ENCODE results near the gene OR7C1. TPM values are rescaled to one million over a fixed set of nuclear protein-coding genes. Genes with fewer than 3 reads are reported as not detected.

The OR7C1 gene
- total RNA-seq, 4 donors from 2014 or later = not detected

DNA sequence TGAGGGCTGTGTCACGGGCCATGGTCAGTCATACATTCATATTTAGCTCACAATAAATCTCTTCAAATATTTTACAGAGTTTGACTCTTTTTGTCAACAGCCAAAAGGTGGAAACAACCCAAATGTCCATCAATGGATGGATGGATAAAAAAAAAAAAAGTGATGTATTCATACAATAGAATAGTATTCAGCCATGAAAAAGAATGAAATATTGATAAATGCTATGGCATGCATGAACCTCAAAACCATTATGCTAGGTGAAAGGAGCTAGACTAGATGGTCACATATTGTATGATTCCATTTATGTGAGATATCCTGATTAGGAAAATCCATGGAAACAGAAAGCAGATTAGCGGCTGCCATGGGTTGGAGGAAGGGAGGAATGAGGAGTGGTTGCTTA lies 72.9 kb downstream of the OR7C1 start:
- no peak overlapping the region for H3K4me3 ChIP-seq
- DNase-seq = no peak
- no peak for TF ChIP-seq POLR2A (IDR thresholded peaks at IDR 0.05)
- TF ChIP-seq, protein P1, sequence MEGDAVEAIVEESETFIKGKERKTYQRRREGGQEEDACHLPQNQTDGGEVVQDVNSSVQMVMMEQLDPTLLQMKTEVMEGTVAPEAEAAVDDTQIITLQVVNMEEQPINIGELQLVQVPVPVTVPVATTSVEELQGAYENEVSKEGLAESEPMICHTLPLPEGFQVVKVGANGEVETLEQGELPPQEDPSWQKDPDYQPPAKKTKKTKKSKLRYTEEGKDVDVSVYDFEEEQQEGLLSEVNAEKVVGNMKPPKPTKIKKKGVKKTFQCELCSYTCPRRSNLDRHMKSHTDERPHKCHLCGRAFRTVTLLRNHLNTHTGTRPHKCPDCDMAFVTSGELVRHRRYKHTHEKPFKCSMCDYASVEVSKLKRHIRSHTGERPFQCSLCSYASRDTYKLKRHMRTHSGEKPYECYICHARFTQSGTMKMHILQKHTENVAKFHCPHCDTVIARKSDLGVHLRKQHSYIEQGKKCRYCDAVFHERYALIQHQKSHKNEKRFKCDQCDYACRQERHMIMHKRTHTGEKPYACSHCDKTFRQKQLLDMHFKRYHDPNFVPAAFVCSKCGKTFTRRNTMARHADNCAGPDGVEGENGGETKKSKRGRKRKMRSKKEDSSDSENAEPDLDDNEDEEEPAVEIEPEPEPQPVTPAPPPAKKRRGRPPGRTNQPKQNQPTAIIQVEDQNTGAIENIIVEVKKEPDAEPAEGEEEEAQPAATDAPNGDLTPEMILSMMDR (IDR thresholded peaks at IDR 0.05) = no peak
- no peaks in the 10 kb centered on the region for H3K27me3 ChIP-seq
- no peak overlapping the region for H3K27ac ChIP-seq
- H3K4me1 ChIP-seq = no peaks in the 10 kb centered on the region
- no peaks in the 10 kb centered on the region for H3K9me3 ChIP-seq
- no peaks in the 10 kb centered on the region for H3K36me3 ChIP-seq

DNA sequence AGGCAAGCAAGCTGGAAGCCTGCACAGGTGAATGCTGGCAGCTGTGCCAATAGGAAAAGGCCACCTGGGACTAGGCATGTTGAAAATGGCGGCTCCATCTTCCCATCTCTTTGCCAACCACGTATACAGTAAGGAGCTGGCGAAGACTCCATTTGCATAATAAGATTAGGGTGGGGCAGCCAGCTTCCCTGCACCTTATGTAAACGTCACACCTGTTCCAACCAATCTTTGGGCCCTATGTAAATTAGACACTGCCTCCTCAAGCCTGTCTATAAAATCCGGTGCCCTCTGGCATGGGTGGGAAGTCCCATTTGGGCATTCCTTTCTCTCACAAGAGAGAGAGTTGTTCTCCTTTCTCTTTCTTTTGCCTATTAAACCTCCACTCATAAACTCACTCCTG lies 73.4 kb downstream of the OR7C1 start:
- TF ChIP-seq, protein P1 (IDR thresholded peaks at IDR 0.05) = no peak
- no peak for TF ChIP-seq POLR2A (IDR thresholded peaks at IDR 0.05)
- Histone ChIP-seq H3K4me3 (no peak overlapping the region), H3K9me3 (no peaks in the 10 kb centered on the region), H3K4me1 (no peaks in the 10 kb centered on the region), H3K27ac (no peak overlapping the region), H3K36me3 (no peaks in the 10 kb centered on the region), H3K27me3 (no peaks in the 10 kb centered on the region)
- DNase-seq = no peak

DNA sequence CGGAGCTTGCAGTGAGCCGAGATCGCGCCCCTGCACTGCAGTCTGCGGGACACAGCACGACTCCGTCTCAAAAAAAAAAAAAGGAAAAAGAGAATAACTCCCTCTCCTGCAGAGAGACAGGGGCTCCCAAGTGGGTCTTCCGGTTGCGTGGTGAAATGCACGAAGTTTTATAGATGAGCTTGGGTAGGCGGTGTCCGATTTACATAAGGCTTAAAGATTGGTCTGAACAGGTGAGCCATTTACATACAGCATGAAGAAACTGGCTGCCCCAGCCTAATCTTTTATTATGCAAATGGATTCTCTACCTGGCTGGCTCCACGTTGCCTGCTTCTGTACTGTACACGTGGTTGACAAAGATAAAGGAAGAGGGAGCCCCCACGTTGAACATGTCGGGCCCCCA lies 76.2 kb downstream of the OR7C1 start:
- Histone ChIP-seq H3K4me1 (no peaks in the 10 kb centered on the region), H3K27ac (no peak overlapping the region), H3K27me3 (no peaks in the 10 kb centered on the region), H3K36me3 (no peaks in the 10 kb centered on the region), H3K9me3 (no peaks in the 10 kb centered on the region), H3K4me3 (no peak overlapping the region)
- no peak for TF ChIP-seq POLR2A (IDR thresholded peaks at IDR 0.05)
- TF ChIP-seq, protein P1 (IDR thresholded peaks at IDR 0.05) = no peak
- DNase-seq = no peak

DNA sequence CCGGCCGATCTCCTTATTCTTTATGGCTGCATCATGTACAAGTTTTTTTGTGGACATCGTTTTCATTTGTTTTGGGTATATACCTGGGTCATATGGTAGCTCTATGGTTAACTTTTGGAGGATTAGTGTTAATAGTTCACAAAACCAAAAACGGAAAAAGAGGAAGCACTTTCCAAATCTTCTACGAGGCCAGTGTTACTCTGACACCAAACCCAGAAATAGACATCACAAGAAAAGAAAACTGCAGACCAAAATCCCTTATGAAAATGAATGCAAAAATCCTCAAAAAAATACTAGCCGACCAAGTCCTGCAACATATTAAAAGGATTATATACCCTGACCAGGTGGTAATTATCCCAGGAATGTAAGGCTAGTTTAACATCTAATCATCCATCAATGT lies 86.4 kb downstream of the OR7C1 start:
- no peak for TF ChIP-seq POLR2A (IDR thresholded peaks at IDR 0.05)
- TF ChIP-seq, protein P1 (IDR thresholded peaks at IDR 0.05) = no peak
- Histone ChIP-seq H3K27me3 (no peaks in the 10 kb centered on the region), H3K4me1 (no peaks in the 10 kb centered on the region), H3K9me3 (no peaks in the 10 kb centered on the region), H3K36me3 (no peaks in the 10 kb centered on the region), H3K4me3 (no peak overlapping the region), H3K27ac (no peak overlapping the region)
- DNase-seq = no peak

Small RNAs within 50 kb of the gene (small RNA-seq; reads per million reads assigned to genes)
- 0 to 0.06 reads per million in 2 donors for gene AC005255.1

Other genes starting within 250 kb of the OR7C1 start
- not detected for gene ADGRE3, start 160.3 kb downstream of the OR7C1 start, total RNA-seq
- 10 to 100 TPM in 3 of 4 donors, 1 to 10 TPM in 1; 7.5 to 27.8 (median 17.1) TPM for gene ZNF333, start 145.1 kb downstream of the OR7C1 start, total RNA-seq
- 10 to 100 TPM in 1 of 4 donors, 1 to 10 TPM in 2, not detected in 1; 1.2 to 16.5 (median 1.9) TPM for gene ADGRE2, start 56.6 kb downstream of the OR7C1 start, total RNA-seq
- not detected for gene OR7A5, start within 50 bp of the OR7C1 start, total RNA-seq
- gene OR7A10, start 13.7 kb upstream of the OR7C1 start, total RNA-seq = not detected
- not detected for gene OR7A17, start 50.9 kb upstream of the OR7C1 start, total RNA-seq
- gene OR7C2, start 106.3 kb upstream of the OR7C1 start, total RNA-seq = not detected
- not detected for gene SLC1A6, start 144.7 kb upstream of the OR7C1 start, total RNA-seq
- not detected for gene CASP14, start 214.3 kb upstream of the OR7C1 start, total RNA-seq
- not detected for gene OR1I1, start 247.0 kb upstream of the OR7C1 start, total RNA-seq

Measured in Peyer's patch (tissue), 4 donors.